GM19023 (cell line): ENCODE results near the gene SLC2A8.
A peak's percentile ranks its signal among the peaks of the same experiment; 100 is the strongest.

Experiments
- ATAC-seq: cut with Tn5 transposase; IDR thresholded peaks from one replicate; pipeline ENCODE4 v1.9.1; 2021; ENCODE audit warnings: mild to moderate bottlenecking, moderate library complexity; ENCODE audit not compliant: unreplicated experiment

SLC2A8 gene

GRCh38 chr9:127402401-127403090, 5.6 kb downstream of the SLC2A8 start:
- no peak for ATAC-seq

GRCh38 chr9:127403507-127404192, 6.7 kb downstream of the SLC2A8 start:
- ATAC-seq = no peak

- no peak for ATAC-seq
Observed at GRCh38 chr9:127404631-127405030, 7.7 kb downstream of the SLC2A8 start.

- no peak for ATAC-seq
Observed at GRCh38 chr9:127405344-127406125, 8.6 kb downstream of the SLC2A8 start.

- no peak for ATAC-seq
Observed at GRCh38 chr9:127406799-127407491, 10.0 kb downstream of the SLC2A8 start.

- no peak for ATAC-seq
Observed at GRCh38 chr9:127407492-127407843, 10.5 kb downstream of the SLC2A8 start.

- no peak for ATAC-seq
Observed at GRCh38 chr9:127411122-127411521, 14.2 kb downstream of the SLC2A8 start.

GRCh38 chr9:127415141-127415540, 18.2 kb downstream of the SLC2A8 start:
- ATAC-seq = no peak

GRCh38 chr9:127415657-127416056, 18.7 kb downstream of the SLC2A8 start:
- no peak for ATAC-seq

GRCh38 chr9:127417131-127418036, 20.4 kb downstream of the SLC2A8 start:
- no peak for ATAC-seq

GRCh38 chr9:127418037-127418471, 21.1 kb downstream of the SLC2A8 start:
- ATAC-seq = no peak

- ATAC-seq = no peak
Observed at GRCh38 chr9:127419348-127419747, 22.4 kb downstream of the SLC2A8 start.

GRCh38 chr9:127421057-127421456, 24.1 kb downstream of the SLC2A8 start:
- ATAC-seq = no peak

- no peak for ATAC-seq
Observed at GRCh38 chr9:127422133-127422782, 25.3 kb downstream of the SLC2A8 start.

GRCh38 chr9:127422787-127423186, 25.8 kb downstream of the SLC2A8 start:
- no peak for ATAC-seq

GRCh38 chr9:127423476-127423933, 26.5 kb downstream of the SLC2A8 start:
- ATAC-seq = no peak

GRCh38 chr9:127423934-127424675, 27.1 kb downstream of the SLC2A8 start, which contains the start of gene ZNF79:
Gene ZNF79, plus strand, starts transcription at chr9:127424382. Its CDS starts 406 bp downstream, at chr9:127424788.
- ATAC-seq = peak; percentile 87

GRCh38 chr9:127424676-127424999, 27.7 kb downstream of the SLC2A8 start:
- no peak for ATAC-seq

GRCh38 chr9:127426756-127427155, 29.8 kb downstream of the SLC2A8 start:
- ATAC-seq = no peak
